HCT116 (cell line): ENCODE results near the gene E4F1. TPM values are rescaled to one million over a fixed set of nuclear protein-coding genes. Genes with fewer than 3 reads are reported as not detected.
A peak's percentile ranks its signal among the peaks of the same experiment; 100 is the strongest.

ENCODE experiments used
- ATAC-seq: fragments of 200-7000 bp; cut with Tn5 transposase; 2 replicates; pipeline ENCODE4 v1.9.1; 2020; ENCODE audit warnings: mild to moderate bottlenecking, moderate library complexity
- BruUV-seq: library from RNA; stranded (reverse); fragments of 400-500 nt; replicated peaks from 2 replicates; lab custom pipeline; 2021; lab: Mats Ljungman, UMichigan
- CTCF ChIA-PET: fragments of 300-600 bp; sonication (Branson Sonifier 250); formaldehyde crosslinking; loops from one replicate; lab custom pipeline; 2021; ENCODE audit warnings: antibody characterized with exemption; lab: Charles Lee
- POLR2A ChIA-PET: fragments of 300-600, 350-600 bp; sonication (Branson Sonifier 250); formaldehyde crosslinking; loops from one replicate; lab custom pipeline; 2021; ENCODE audit warnings: antibody characterized with exemption; lab: Charles Lee
- RAD21 ChIA-PET, 2 experiments: fragments of 300-600 bp; sonication (Branson Sonifier 250); formaldehyde crosslinking; loops; one replicate each; lab custom pipeline; 2023; ENCODE audit warnings: low total read pairs in 2 of 2; ENCODE audit not compliant: uncharacterized antibody in 2 of 2, unreplicated experiment in 2 of 2, low non-redundant PET in 1 of 2; lab: Charles Lee
- DNase-seq: peaks from one replicate; pipeline ENCODE4 v3.0.0-alpha.2; 2010; ENCODE audit warnings: low read depth, low spot score
- H2AFZ ChIP-seq: fragments of 200-600 bp; shearing (Covaris generic), sonication (generic); 2 replicates; pipeline ENCODE4 v1.6.1; 2017; ENCODE audit warnings: low read depth, mixed run types, mixed read lengths, antibody characterized with exemption, low read length; ENCODE audit not compliant: poor library complexity, severe bottlenecking
- H3K27ac ChIP-seq: 2 replicates; pipeline ENCODE4 v1.5.1; 2012; ENCODE audit warnings: low read depth, low read length
- H3K27me3 ChIP-seq: fragments of 200-600 bp; sonication (generic); 2 replicates; pipeline ENCODE4 v1.6.1; 2016; ENCODE audit warnings: mixed run types, low read length, mixed read lengths; ENCODE audit not compliant: insufficient read depth
- H3K36me3 ChIP-seq, 2 experiments: fragments of 200-500 bp in 1 of 2; fragments of 200-600 bp in 1 of 2; sonication (Bioruptor generic) in 1 of 2; sonication (generic) in 1 of 2; 2 replicates each; pipeline versions ENCODE4 v1.5.1 to v1.6.1; 2014 to 2016; ENCODE audit warnings: low read length in 2 of 2, inconsistent platforms in 1 of 2, mixed read lengths in 1 of 2, mixed run types in 1 of 2; ENCODE audit not compliant: insufficient read depth in 2 of 2, control insufficient read depth in 1 of 2
- H3K4me1 ChIP-seq, 2 experiments: fragments of 200-600 bp in 1 of 2; sonication (generic) in 1 of 2; 2 replicates each; pipeline versions ENCODE4 v1.5.1 to v1.6.1; 2012 to 2017; ENCODE audit warnings: low read length in 2 of 2, inconsistent platforms in 1 of 2, mild to moderate bottlenecking in 1 of 2, mixed read lengths in 1 of 2, mixed run types in 1 of 2, moderate library complexity in 1 of 2; ENCODE audit not compliant: insufficient read depth in 2 of 2, control insufficient read depth in 1 of 2
- H3K4me2 ChIP-seq: fragments of 200-600 bp; sonication (generic); 2 replicates; pipeline ENCODE4 v1.6.1; 2017; ENCODE audit warnings: mixed run types, low read length, mixed read lengths
- H3K4me3 ChIP-seq, 2 experiments: fragments of 200-600 bp in 1 of 2; sonication (generic) in 1 of 2; replicated peaks in 1 of 2; 2 replicates each; pipeline ENCODE4 v1.5.1; 2011 to 2016; ENCODE audit warnings: low read length in 2 of 2, control low read depth in 1 of 2, low read depth in 1 of 2, mild to moderate bottlenecking in 1 of 2, mixed read lengths in 1 of 2, mixed run types in 1 of 2
- H3K79me2 ChIP-seq: fragments of 200-600 bp; sonication (generic); 2 replicates; pipeline ENCODE4 v1.6.1; 2017; ENCODE audit warnings: mild to moderate bottlenecking, mixed run types, low read length, moderate library complexity, mixed read lengths; ENCODE audit not compliant: insufficient read depth
- H3K9ac ChIP-seq: fragments of 200-600 bp; sonication (generic); 2 replicates; pipeline ENCODE4 v1.6.1; 2016; ENCODE audit warnings: low read length, mixed read lengths
- H3K9me2 ChIP-seq: fragments of 200-600 bp; sonication (generic), shearing (Covaris generic); 2 replicates; pipeline ENCODE4 v1.6.1; 2017; ENCODE audit warnings: mixed run types, mild to moderate bottlenecking, moderate library complexity; ENCODE audit not compliant: insufficient read depth
- H3K9me3 ChIP-seq, 2 experiments: fragments of 200-500 bp in 1 of 2; fragments of 200-600 bp in 1 of 2; sonication (Bioruptor generic) in 1 of 2; sonication (generic) in 1 of 2; 2 replicates each; pipeline ENCODE4 v1.6.1; 2014 to 2017; ENCODE audit warnings: low read length in 2 of 2, mixed read lengths in 2 of 2, inconsistent platforms in 1 of 2, low read depth in 1 of 2, mild to moderate bottlenecking in 1 of 2, mixed run types in 1 of 2, moderate library complexity in 1 of 2; ENCODE audit not compliant: control insufficient read depth in 1 of 2, insufficient read depth in 1 of 2
- H4K20me1 ChIP-seq: fragments of 200-600 bp; sonication (generic), shearing (Covaris generic); 2 replicates; pipeline ENCODE4 v1.6.1; 2017; ENCODE audit warnings: mixed run types, mild to moderate bottlenecking, moderate library complexity; ENCODE audit not compliant: insufficient read depth
- CTCF ChIP-seq, 3 experiments: fragments of 200-600 bp in 1 of 3; sonication (generic) in 1 of 3; IDR thresholded peaks in 2 of 3; conservative IDR thresholded peaks in 1 of 3; 2 replicates each; pipeline ENCODE4 v1.5.1; 2012 to 2017; ENCODE audit warnings: low read depth in 2 of 3, low read length in 2 of 3, antibody characterized with exemption in 1 of 3, borderline replicate concordance in 1 of 3, control low read depth in 1 of 3, mild to moderate bottlenecking in 1 of 3, mixed read lengths in 1 of 3, mixed run types in 1 of 3, moderate library complexity in 1 of 3; ENCODE audit not compliant: insufficient read depth in 1 of 3
- RAD21 ChIP-seq: IDR thresholded peaks from 2 replicates; pipeline ENCODE4 v1.6.1; 2012; ENCODE audit warnings: low read depth, mild to moderate bottlenecking
- ZBTB33 ChIP-seq: IDR thresholded peaks from 2 replicates; pipeline ENCODE4 v1.6.1; 2011; ENCODE audit warnings: mild to moderate bottlenecking, low read length, moderate library complexity; ENCODE audit not compliant: insufficient replicate concordance; ENCODE audit errors: extremely low read depth
- intact Hi-C: fragments of 100-400 bp; cut with micrococcal nuclease; formaldehyde crosslinking; loops from 2 replicates; pipeline ENCODE4 v1.10.0; 2022
- total RNA-seq: library from RNA; stranded (reverse); gene quantifications from one replicate; pipeline ENCODE4 v1.2.1, GENCODE V29; 2021; ENCODE audit not compliant: unreplicated experiment

The E4F1 gene
- total RNA-seq, 1 experiment from 2014 or later = 40.7 TPM

- no peak overlapping the region for H2AFZ ChIP-seq
- ATAC-seq (peak; percentile 80), DNase-seq (no peak)
- ChIA-PET RAD21 (no interaction called here), POLR2A (interaction anchor here (1.4 kb wide), 1 partner anchor 27 kb away, joined by 3 read pairs; the partner anchor contains the start of gene ECI1)
- no peaks in the 10 kb centered on the region for H3K9me3 ChIP-seq
- H3K36me3 ChIP-seq = no peaks in the 10 kb centered on the region
- no peak overlapping the region for H3K9ac ChIP-seq
- no peaks in the 10 kb centered on the region for H3K27me3 ChIP-seq
- intact Hi-C loops = no loop called here
- H3K4me3 ChIP-seq = no peak overlapping the region
- H3K9me2 ChIP-seq = no peaks in the 10 kb centered on the region
- H3K4me1 ChIP-seq = no peaks in the 10 kb centered on the region
- H4K20me1 ChIP-seq = no peaks in the 10 kb centered on the region
- no peak for TF ChIP-seq RAD21
- TF ChIP-seq CTCF (IDR thresholded peaks at IDR 0.05 in 2 of 3, conservative IDR thresholded peaks at IDR 0.05 in 1 of 3; ENCODE audit: borderline replicate concordance in 1 of 3, insufficient read depth in 1 of 3, low read depth in 2 of 3, low read length in 2 of 3) = peak in 2 of 3 experiments; percentile 39 to 41; a peak in 3 of 6 replicates
- TF ChIP-seq ZBTB33 = no peak
- TF ChIP-seq, all 23 proteins: peak for 1
- CTCF ChIA-PET = no interaction called here
- no peak overlapping the region for H3K27ac ChIP-seq
- no peaks in the 10 kb centered on the region for H3K79me2 ChIP-seq
- no TSS peak for BruUV-seq
- no peak overlapping the region for H3K4me2 ChIP-seq
Observed at GRCh38 chr16:2278272-2278608, 54.8 kb downstream of the E4F1 start.
